Melanocyte of skin (primary cell): Measurements from ENCODE around the gene BTAF1. TPM values are rescaled to one million over a fixed set of nuclear protein-coding genes. Genes with fewer than 3 reads are reported as not detected.

ENCODE experiments used
- small RNA-seq, 2 donors: library from RNA; depleted of rRNA; stranded (forward); fragments of <200 nt; gene quantifications; one replicate each; pipeline ENCODE3, GENCODE V24; 2012
- total RNA-seq, 2 donors: library from RNA; depleted of rRNA; stranded (reverse); fragments of >200 nt; gene quantifications; 2 replicates each; pipeline ENCODE4 v1.2.3, GENCODE V29; 2012

Gene BTAF1
- 10 to 100 TPM; 34.4 to 44.3 TPM for total RNA-seq

GRCh38 chr10:91923371-91924211, at the start of gene BTAF1:
Gene BTAF1 (plus strand): TSS chr10:91923770. CDS start chr10:91924077, 307 bp downstream.

GRCh38 chr10:91909117-91909677, 14.4 kb upstream of the BTAF1 start, which contains the start of gene FGFBP3:
Gene FGFBP3 (minus strand): TSS chr10:91909486. CDS start chr10:91908969, 517 bp downstream.

Small RNA genes lying within 50 kb of the gene (small RNA-seq; reads per million reads assigned to genes)
- gene AL359198.2, result 0 reads per million in 2 donors
- gene RF00402, result 0 reads per million in 2 donors

Other genes starting within 250 kb of the BTAF1 start
- 10 to 100 TPM; 57.1 to 59.6 TPM for gene TNKS2, start 125.3 kb upstream of the BTAF1 start, total RNA-seq
- under 1 TPM; 0.34 to 1.00 TPM for gene FGFBP3, start 14.3 kb upstream of the BTAF1 start, total RNA-seq